HEK293T (cell line): ENCODE measurements around the gene FXYD6.

Source experiments
- CTCF ChIA-PET: fragments of 350-600 bp; formaldehyde crosslinking; extraction: SDS; loops from one replicate; lab custom pipeline; 2021; ENCODE audit warnings: antibody characterized with exemption, inconsistent platforms; lab: Yijun Ruan, JAX
- POLR2A ChIA-PET: fragments of 350-600 bp; formaldehyde crosslinking; extraction: SDS; loops from one replicate; lab custom pipeline; 2020; ENCODE audit warnings: antibody characterized with exemption, inconsistent platforms; lab: Yijun Ruan, JAX
- DNase-seq: peaks from one replicate; pipeline ENCODE4 v3.0.0; 2012; ENCODE audit warnings: mixed read lengths; ENCODE audit errors: extremely low spot score
- ARNT ChIP-seq: fragments of 450-650 bp; IDR thresholded peaks from 2 replicates; pipeline ENCODE4 v1.6.1; 2017; ENCODE audit warnings: mild to moderate bottlenecking
- BHLHE40 ChIP-seq: fragments of 450-650 bp; IDR thresholded peaks from 2 replicates; pipeline ENCODE4 v1.6.1; 2016; ENCODE audit warnings: mild to moderate bottlenecking, moderate library complexity, borderline replicate concordance
- CTBP1 ChIP-seq: fragments of 450-650 bp; IDR thresholded peaks from 2 replicates; pipeline ENCODE4 v1.6.1; 2016; ENCODE audit warnings: borderline replicate concordance
- ELF4 ChIP-seq: fragments of 450-650 bp; IDR thresholded peaks from 2 replicates; pipeline ENCODE4 v1.6.1; 2017; ENCODE audit warnings: antibody characterized with exemption
- FOXA1 ChIP-seq: fragments of 450-650 bp; IDR thresholded peaks from 2 replicates; pipeline ENCODE4 v1.6.1; 2016; ENCODE audit warnings: mild to moderate bottlenecking
- FOXK2 ChIP-seq: fragments of 450-650 bp; IDR thresholded peaks from 2 replicates; pipeline ENCODE4 v1.6.1; 2016; ENCODE audit warnings: mild to moderate bottlenecking
- FOXM1 ChIP-seq: fragments of 450-650 bp; IDR thresholded peaks from 2 replicates; pipeline ENCODE4 v1.6.1; 2017; ENCODE audit warnings: mild to moderate bottlenecking, borderline replicate concordance
- HDGF ChIP-seq: fragments of 450-650 bp; IDR thresholded peaks from 2 replicates; pipeline ENCODE4 v1.6.1; 2017; ENCODE audit warnings: antibody characterized with exemption, borderline replicate concordance
- L3MBTL2 ChIP-seq: fragments of 450-650 bp; conservative IDR thresholded peaks from 2 replicates; pipeline ENCODE4 v1.6.1; 2016; ENCODE audit warnings: mild to moderate bottlenecking
- LEF1 ChIP-seq: fragments of 450-650 bp; IDR thresholded peaks from 2 replicates; pipeline ENCODE4 v1.6.1; 2017; ENCODE audit warnings: mild to moderate bottlenecking, borderline replicate concordance
- NFRKB ChIP-seq: fragments of 450-650 bp; IDR thresholded peaks from 2 replicates; pipeline ENCODE4 v1.6.1; 2016; ENCODE audit warnings: mild to moderate bottlenecking, moderate library complexity
- SP1 ChIP-seq: fragments of 450-650 bp; IDR thresholded peaks from 2 replicates; pipeline ENCODE4 v1.6.1; 2017
- SUZ12 ChIP-seq: fragments of 450-650 bp; IDR thresholded peaks from 2 replicates; pipeline ENCODE4 v1.6.1; 2016; ENCODE audit warnings: mild to moderate bottlenecking
- TARDBP ChIP-seq: fragments of 450-650 bp; IDR thresholded peaks from 2 replicates; pipeline ENCODE4 v1.6.1; 2016
- ZNF384 ChIP-seq: fragments of 450-650 bp; IDR thresholded peaks from 2 replicates; pipeline ENCODE4 v1.6.1; 2016
- TF ChIP-seq, protein P1 (sequence below): fragments of 450-650 bp; IDR thresholded peaks from 2 replicates; pipeline ENCODE4 v1.6.1; 2016

Gene FXYD6

DNA sequence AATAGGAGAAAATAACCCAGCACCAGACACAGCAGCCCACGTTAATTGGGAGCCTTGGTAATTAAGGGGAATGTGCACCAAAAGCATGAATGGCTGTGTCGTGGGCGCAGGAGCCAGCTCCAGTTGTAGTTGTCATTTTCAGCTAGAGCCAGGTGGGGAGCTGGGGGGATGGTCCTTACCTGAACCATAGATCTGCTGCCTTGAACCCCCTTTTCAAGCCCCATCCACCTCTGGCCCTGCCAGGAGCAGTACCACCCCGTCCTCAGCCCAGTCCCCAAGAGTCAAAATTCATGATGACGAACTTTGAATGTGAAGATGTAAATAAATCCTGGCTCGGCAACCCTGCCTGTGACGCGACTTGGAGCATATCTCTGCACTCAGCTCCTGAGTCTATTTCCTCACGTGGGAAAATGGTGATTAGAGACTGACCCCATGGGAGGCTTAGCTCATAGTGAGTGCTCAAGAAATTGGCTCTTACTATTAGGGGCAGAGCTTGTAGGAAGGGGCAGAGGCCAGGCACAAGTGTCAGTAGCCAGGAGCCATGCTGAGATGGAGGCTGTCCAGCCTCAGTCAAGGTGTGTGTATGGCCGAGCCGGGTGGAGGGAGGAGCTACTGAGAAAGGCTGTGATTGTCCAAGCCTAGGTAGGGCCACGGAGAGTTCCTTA, 794 bp upstream of the FXYD6 start:
- no peak for TF ChIP-seq SP1
- TF ChIP-seq L3MBTL2, result no peak
- TF ChIP-seq FOXA1, result no peak
- no peak for TF ChIP-seq FOXK2
- TF ChIP-seq ELF4, result no peak
- no peak for TF ChIP-seq TARDBP
- no peak for TF ChIP-seq BHLHE40
- no peak for TF ChIP-seq HDGF
- TF ChIP-seq ZNF384, result no peak
- no peak for TF ChIP-seq ARNT
- no peak for TF ChIP-seq FOXM1
- TF ChIP-seq, protein P1, sequence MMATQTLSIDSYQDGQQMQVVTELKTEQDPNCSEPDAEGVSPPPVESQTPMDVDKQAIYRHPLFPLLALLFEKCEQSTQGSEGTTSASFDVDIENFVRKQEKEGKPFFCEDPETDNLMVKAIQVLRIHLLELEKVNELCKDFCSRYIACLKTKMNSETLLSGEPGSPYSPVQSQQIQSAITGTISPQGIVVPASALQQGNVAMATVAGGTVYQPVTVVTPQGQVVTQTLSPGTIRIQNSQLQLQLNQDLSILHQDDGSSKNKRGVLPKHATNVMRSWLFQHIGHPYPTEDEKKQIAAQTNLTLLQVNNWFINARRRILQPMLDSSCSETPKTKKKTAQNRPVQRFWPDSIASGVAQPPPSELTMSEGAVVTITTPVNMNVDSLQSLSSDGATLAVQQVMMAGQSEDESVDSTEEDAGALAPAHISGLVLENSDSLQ, result no peak
- TF ChIP-seq CTBP1, result no peak
- TF ChIP-seq LEF1, result no peak
- no peak for TF ChIP-seq SUZ12
- no peak for TF ChIP-seq NFRKB
- ChIA-PET POLR2A (interaction anchor here (0.7 to 1.6 kb wide), 4 partner anchors 8 to 44 kb away, joined by 3 to 7 read pairs (median 4); no protein-coding TSS in a partner anchor), CTCF (interaction anchor here (0.7 to 1.4 kb wide), 3 partner anchors 16 to 70 kb away, joined by 3 read pairs; no protein-coding TSS in a partner anchor)
- DNase-seq, result no peak

DNA sequence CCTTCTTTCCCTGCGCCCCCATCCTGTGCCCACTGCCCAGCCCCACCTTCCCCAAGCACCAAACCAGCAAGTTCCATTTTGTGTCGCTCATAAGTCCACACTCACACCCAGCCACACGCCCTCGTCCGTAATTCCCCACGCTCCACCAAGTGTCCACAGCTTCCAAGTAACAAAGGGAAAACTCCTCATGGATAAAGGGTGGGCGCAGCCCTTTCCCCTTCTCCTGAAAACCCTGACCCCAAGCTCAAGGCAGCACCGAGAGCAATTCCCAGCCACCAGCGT, 458 bp downstream of the FXYD6 start:
- ChIA-PET CTCF (interaction anchor here (1.4 kb wide), 1 partner anchor 31 kb away, joined by 3 read pairs; no protein-coding TSS in a partner anchor), POLR2A (interaction anchor here (1.2 to 1.5 kb wide), 2 partner anchors 9 to 15 kb away, joined by 3 to 7 read pairs; no protein-coding TSS in a partner anchor)
- no peak for DNase-seq
- TF ChIP-seq FOXA1 (no peak), FOXM1 (no peak), CTBP1 (no peak), HDGF (no peak), LEF1 (no peak), SUZ12 (no peak), L3MBTL2 (no peak), ELF4 (no peak), ARNT (no peak), FOXK2 (no peak), SP1 (no peak), BHLHE40 (no peak), TARDBP (no peak), NFRKB (no peak), ZNF384 (no peak)
- TF ChIP-seq, protein P1, result no peak

DNA sequence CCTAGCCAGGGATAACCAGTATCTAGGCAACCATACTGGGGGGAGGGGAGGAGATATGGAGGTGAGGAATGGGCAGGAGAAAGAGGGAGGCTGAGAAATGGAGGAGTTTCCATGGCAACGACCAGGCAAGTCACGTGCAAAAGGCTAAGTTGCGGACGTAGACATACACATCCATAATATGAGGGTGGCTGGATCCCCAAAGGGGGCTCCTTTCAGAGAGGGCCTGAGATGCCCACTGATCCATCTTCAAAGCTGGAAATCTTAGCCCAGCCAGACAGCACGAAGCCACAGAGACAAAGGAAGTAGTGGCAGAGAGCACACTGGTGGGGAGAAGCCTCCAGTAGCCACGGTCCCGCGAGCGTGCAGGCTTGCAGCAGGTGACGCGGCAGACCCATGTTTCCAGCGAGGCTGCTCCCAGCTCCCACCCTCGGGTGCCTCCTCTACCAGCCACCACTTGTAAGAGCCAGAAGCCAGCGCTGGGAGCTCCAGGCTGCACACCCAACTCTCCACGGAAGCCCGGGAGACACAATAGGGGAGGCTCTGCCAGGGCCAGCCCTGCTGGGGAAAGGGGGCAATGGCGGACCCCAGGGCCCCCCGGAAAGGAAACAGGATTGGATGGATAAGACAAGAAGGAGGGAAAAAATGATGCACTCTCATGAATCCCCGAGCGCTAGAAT, 938 bp downstream of the FXYD6 start:
- CTCF ChIA-PET, result interaction anchor here (1.4 kb wide), 1 partner anchor 32 kb away, joined by 3 read pairs; no protein-coding TSS in a partner anchor
- TF ChIP-seq SUZ12, result no peak
- no peak for TF ChIP-seq ZNF384
- TF ChIP-seq TARDBP, result no peak
- TF ChIP-seq L3MBTL2, result no peak
- no peak for TF ChIP-seq SP1
- TF ChIP-seq, protein P1, result no peak
- TF ChIP-seq FOXK2, result no peak
- no peak for TF ChIP-seq CTBP1
- TF ChIP-seq ARNT, result no peak
- POLR2A ChIA-PET, result interaction anchor here (1.2 to 1.5 kb wide), 2 partner anchors 9 to 16 kb away, joined by 3 to 7 read pairs; no protein-coding TSS in a partner anchor
- DNase-seq, result no peak

DNA sequence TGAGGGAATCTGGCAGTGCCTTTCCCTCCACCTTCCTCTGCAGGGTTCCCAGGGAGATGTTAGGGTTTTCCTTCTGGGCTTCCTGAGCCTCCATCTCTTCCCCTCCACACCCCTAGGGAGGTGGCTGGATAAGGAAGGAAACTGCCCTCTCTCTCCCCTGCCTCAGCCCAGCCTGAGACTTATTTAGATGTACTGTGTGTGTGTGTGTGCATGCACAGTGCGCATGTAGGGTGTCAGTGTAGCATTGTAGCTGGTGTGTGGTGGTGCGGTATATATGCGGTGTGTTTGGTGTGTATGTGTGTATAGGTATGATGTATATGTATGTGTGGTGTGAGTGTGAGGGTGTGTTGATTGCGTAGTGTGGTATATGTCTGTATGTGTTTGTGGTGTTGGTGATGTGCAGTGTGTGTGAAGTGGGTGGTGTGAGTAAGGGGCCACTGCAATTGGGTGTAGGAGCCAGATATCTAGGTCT, 1.5 kb downstream of the FXYD6 start:
- POLR2A ChIA-PET, result interaction anchor here (1.2 kb wide), 1 partner anchor 16 kb away, joined by 3 read pairs; no protein-coding TSS in a partner anchor
- CTCF ChIA-PET, result no interaction called here
- no peak for DNase-seq
- no peak for TF ChIP-seq ARNT
- TF ChIP-seq LEF1, result no peak
- no peak for TF ChIP-seq SUZ12

DNA sequence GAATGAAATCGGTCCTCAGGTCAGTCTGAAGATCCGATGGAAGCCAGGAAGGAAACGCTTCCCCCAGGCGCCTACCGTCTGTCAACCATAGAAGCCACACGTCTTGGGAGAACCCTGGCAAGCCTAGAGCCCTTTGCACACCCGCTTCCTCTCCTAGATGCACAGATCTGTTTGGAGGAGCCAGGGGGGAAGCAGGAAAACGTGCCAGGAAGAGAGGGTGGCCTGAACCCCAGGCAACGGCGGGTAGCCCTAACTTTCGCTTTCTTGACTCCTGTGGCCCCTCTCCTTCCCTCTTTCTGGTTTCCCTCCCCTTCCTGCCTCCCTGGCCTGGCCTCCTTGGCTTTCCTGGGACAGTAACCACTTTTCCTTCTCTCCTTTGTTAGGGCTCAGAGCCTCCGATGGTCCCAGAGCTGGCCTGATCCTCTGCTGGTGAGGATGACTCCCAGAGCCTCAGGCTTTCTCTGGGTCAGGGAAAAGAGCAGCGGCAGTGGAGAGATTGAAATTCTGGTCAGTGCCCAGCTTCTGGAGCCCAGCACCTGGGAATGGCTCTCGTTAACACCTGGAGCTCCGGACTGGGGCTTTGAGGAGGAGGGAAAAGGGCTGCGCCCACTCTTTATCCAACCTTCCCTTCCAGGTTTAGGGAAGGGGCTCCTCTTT, 2.1 kb downstream of the FXYD6 start:
- ChIA-PET CTCF (no interaction called here), POLR2A (no interaction called here)
- TF ChIP-seq NFRKB (no peak), LEF1 (no peak), ARNT (no peak), ELF4 (no peak), SUZ12 (no peak), CTBP1 (no peak), FOXM1 (no peak), SP1 (no peak), TARDBP (no peak), BHLHE40 (no peak), HDGF (no peak), ZNF384 (no peak), L3MBTL2 (no peak), FOXK2 (no peak), FOXA1 (no peak)
- TF ChIP-seq, protein P1, result no peak
- no peak for DNase-seq
